CD4-positive, alpha-beta T cell treated with Interleukin-6 for 4 hours (primary cell): Measurements from ENCODE around the gene DDIT4.
"Not testable (repeated sequence)": the region's sequence is repeated elsewhere in the genome, so short reads cannot be mapped to it uniquely, and the experiment has no call there.

Experiments
- DNase-seq: peaks from one replicate; pipeline ENCODE4 v3.0.0-alpha.2; 2020; ENCODE audit warnings: mixed read lengths

The DDIT4 gene

GRCh38 chr10:72268475-72269200 lies 5.1 kb upstream of the DDIT4 start:
- not testable (repeated sequence) for DNase-seq

DNA sequence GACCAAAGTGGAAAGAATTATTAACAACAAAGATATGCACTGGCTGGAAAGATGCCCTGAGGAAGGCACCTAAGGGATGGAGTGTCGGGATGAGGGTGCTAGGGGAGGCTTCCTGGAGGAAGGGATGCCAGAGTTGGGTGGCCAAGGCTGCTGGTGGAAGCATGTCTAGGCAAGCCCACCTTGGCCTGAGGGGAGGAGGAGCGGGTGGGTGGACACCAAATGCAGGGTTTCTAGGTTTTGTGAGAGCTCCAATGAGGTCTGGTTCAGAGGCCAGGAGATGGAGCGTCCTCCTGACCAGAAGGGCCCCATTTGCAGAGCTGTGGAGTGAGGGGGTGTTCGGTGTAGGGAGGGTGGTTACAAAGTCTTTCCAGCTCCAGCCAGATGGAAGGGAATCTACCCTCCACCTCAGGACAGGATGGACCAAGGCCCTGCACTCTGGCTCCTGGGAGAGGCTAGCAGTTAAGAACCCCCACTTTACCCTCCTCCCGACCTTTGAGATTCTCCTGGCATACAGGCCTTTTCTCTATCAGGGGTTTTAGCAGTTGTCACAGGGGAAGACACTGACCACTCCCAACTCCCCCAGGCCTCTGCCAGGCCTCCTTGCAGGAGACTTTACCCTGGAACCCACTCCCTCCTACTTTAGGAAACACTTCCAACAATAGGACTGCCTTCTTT lies 3.0 kb upstream of the DDIT4 start:
- DNase-seq, result no peak

DNA sequence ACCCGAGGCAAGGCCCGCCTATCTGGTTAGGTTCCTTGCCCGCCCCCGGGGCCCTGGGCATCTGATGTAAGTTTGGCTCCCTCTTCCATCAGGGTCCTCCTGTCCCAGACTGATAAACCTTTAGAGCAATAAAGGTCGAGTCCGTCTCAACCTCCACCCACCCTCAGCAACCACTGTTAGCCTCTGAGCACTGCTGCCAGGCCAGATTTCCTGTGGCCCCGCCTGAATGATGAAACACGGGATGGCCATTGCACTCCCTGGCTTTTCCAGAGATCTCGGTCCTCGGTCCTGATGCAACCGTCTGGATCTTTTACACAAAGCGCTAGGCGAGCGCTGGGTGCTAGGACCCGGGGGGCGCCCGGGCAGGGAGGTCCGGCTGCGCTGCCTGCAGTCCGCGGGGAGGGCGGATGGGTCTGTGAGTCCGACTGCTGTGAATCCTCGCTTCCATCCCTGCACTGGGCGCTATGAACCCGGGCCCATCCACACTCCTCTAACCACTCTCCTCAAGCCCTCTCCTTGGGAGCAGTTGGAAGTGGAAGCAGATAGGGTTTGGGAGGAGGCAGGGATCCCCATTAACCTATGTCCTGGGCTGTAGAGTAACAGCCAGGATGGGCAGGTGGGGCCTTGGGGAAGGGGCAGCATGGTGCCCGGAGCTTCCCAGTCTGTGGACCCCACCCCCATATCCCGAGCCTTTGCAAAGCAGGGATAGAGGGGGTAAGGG lies 875 bp upstream of the DDIT4 start:
- peak; percentile 35 for DNase-seq

DNA sequence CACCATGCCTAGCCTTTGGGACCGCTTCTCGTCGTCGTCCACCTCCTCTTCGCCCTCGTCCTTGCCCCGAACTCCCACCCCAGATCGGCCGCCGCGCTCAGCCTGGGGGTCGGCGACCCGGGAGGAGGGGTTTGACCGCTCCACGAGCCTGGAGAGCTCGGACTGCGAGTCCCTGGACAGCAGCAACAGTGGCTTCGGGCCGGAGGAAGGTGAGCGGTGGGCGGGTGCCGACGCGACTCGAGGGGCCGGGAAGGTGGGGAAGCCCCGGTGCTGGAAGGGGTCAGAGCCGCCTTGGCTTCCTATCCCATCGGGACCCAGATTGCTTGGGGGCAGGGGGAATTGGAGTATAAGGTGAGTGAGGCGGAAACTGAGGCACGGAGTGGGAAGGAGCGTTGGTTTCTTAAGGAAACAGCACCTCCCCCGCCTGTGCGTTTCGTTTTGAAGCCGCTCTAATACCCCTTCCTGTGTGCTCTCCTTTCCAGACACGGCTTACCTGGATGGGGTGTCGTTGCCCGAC lies 547 bp downstream of the DDIT4 start:
- DNase-seq, result no peak

GRCh38 chr10:72274730-72275350 lies 1.1 kb downstream of the DDIT4 start:
- DNase-seq, result peak; percentile 83

GRCh38 chr10:72275351-72276012 lies 1.8 kb downstream of the DDIT4 start:
- DNase-seq, result peak; percentile 44

DNA sequence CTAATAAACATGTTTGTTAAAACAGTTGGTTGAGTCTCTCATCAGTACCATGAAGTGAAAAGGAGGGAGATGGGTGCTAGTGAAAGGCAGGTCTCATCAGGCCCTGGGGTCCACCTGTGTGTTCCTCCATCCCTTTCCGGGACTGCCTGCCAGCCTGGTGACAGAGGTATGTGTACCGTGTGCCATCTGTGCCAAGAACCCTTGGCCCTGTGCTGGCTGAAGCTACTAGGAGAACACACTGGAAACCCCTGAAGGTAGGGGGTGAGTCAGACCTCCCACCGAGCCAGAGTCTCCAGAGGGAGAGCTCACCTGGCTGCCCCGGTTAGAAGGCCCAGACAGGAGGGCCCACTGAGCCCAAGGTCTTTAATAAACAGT lies 2.3 kb downstream of the DDIT4 start:
- peak; percentile 36 for DNase-seq

DNA sequence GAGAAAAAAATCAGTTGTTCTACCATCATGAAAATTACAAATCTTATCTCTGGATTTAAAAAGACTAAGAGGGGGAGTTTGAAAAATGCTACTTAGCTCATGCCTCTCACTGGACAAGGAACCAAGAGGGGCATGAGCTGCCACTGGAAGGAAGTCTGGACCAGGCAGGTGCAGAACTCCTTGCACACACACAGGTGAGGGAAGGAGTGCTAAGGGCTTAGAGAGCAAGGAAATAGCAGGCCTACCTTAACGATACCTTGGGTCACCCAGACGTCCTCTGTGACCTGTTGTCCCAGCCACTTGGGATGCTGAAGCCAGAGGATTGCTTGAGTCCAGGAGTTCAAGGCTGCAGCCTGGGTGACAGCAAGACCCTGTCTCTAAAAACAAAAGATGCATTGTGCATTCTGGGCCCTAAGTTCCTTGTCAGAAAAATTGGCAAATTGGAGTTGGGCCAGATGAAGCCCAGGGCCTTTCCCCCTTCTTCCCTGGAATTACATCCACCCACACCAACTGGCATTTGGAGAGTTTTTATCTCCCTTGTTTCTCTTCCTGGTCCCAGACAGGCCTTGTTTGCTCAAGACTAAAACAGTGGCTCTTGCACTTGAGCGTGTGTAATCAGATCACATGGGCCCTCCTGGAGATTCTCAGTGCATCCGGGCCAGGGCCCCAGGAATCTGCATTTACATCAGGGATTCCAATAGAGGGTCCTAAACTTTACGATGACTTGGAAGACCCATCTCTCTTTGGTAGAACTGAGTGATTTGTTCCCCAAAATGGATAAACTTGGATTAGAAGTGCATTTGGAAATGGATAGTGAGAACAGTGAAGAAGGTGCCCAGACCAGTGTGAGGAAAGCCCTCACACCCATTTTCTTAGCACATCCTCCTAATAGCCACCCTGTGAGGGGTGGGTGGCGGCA lies 3.0 kb downstream of the DDIT4 start:
- DNase-seq, result no peak

DNA sequence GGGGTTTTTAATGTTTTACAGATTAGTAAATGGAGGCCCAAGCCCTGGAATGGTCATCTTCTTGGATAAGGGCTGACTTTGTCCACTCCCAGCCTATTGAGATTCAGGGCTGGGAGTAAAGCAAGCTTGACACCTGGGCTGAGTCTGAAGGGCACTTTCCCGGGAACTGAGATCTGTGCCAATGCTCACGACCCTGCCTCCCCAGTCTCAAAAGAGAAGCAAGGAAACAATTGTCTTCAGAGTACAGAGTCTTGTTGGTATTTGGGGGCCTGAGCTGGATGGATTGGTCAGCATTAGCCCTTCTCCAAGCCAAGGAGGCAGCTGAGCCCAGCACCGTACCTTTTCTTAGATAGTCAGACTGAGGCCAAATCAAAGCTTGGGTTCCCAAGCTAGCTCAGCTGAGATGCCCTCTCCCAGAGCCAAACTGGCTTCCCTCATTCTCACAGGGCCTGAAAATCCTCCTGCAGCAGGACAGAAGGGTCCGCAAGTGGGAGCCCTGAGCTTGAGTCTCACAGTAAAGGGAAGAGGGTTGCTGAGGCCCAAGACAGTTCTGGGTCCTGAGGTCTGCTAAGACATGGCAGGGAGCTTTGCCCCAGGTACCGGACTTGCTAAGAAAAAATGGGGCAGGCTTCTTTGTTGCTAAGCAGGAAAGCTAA lies 3.7 kb downstream of the DDIT4 start:
- DNase-seq, result no peak

DNA sequence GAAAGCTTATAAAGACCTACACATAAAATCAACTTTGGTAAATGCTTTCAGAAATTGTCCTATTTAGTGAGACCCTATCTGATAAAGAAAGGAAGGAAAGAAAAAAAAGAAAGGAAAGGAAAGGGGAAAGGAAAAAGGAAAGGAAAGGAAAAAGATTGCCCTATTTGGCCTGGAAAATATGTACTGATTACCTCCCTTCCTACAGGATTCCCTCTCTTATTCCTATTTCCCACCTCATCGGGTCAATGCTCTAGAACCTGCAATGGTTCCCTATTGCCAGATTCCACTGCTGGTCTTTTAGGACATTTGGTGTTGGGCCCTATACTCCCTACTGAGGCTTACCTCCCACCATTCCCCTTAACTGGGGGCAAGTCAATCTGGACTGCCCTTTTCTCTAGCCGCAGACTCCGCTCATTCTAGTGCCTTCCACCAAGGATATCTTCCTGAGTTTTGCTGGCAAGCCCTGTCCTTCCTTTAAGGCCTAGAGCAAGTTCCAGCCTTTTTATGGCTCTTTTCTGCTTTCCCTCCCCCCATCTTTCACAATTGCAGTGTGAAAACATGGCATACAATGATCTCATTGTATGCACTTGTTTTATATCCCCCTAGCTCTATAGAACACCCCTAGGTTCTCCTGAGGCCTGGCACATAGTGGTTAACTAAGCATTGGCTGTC lies 4.4 kb downstream of the DDIT4 start:
- DNase-seq, result no peak

- DNase-seq, result no peak
Observed at GRCh38 chr10:72278668-72279393, 5.1 kb downstream of the DDIT4 start.

DNA sequence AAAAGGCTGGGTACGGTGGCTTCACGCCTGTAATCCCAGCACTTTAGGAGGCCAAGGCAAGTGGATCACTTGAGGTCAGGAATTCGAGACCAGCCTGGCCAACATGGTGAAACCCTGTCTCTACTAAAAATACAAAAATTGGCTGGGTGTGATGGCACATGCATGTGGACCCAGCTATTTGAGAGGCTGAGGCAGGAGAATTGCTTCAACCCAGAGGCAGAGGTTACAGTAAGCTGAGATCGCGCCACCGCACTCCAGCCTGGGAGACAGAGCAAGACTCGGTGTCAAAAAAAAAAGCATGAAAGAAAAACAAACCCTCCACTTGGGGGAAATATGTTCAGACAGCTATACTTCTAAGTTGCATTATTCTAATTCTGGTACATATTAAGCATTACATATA lies 5.9 kb downstream of the DDIT4 start:
- DNase-seq, result not testable (repeated sequence)

- no peak for DNase-seq
Observed at GRCh38 chr10:72283131-72283530, 9.4 kb downstream of the DDIT4 start.

- DNase-seq, result no peak
Observed at GRCh38 chr10:72285972-72286521, 12.3 kb downstream of the DDIT4 start.

GRCh38 chr10:72291019-72291532 lies 17.4 kb downstream of the DDIT4 start:
- peak; percentile 52 for DNase-seq

- peak; percentile 51 for DNase-seq
Observed at GRCh38 chr10:72292223-72292691, 18.5 kb downstream of the DDIT4 start.

GRCh38 chr10:72295330-72295910 lies 21.7 kb downstream of the DDIT4 start:
- no peak for DNase-seq

GRCh38 chr10:72296829-72297280 lies 23.1 kb downstream of the DDIT4 start:
- DNase-seq, result not testable (repeated sequence)
